ENCODE measurements around the gene ANXA1. TPM values are rescaled to one million over a fixed set of nuclear protein-coding genes. Genes with fewer than 3 reads are reported as not detected.
A peak's percentile ranks its signal among the peaks of the same experiment; 100 is the strongest.

ANXA1 gene
- total RNA-seq, 2 donors from 2014 or later, result 0.82 to 8.9 TPM

DNA sequence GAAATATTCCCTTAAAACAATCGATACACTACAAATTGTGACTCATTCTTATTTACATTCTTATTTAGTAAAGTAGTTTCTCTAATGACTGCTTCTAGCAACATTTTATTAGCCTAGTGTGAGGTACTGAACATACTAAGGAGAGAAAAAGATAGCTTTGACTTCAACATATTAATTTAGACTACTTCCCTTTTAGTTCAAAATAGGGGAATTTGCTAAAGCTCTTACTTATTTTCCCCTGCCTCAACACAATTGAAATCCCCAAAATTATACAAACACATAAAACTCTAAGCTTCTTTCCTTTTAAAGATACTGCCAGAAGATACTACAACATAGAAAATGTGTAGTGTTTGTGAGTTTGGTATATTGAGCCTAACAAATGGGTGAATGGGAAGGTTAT, 55.2 kb downstream of the ANXA1 start:
- Mint-ChIP-seq H3K27me3 (ENCODE audit: insufficient read depth) (no peaks in the 10 kb centered on the region), H3K36me3 (ENCODE audit: low read depth) (no peaks in the 10 kb centered on the region), H3K4me3 (no peak overlapping the region), H3K9me3 (no peaks in the 10 kb centered on the region), H3K27ac (no peak overlapping the region), H3K4me1 (peaks cover 2% of the 10 kb centered on the region)
- Histone ChIP-seq H3K27me3 (ENCODE audit: control insufficient read depth, insufficient read depth, low read length, poor library complexity, severe bottlenecking) (no peaks in the 10 kb centered on the region), H3K9ac (ENCODE audit: extremely low read depth, low read length, poor library complexity, severe bottlenecking) (no peak overlapping the region), H3K4me3 (ENCODE audit: low read length) (no peak overlapping the region), H3K9me3 (ENCODE audit: control insufficient read depth, low read length) (no peaks in the 10 kb centered on the region), H3K36me3 (ENCODE audit: control insufficient read depth, insufficient read depth, low read length) (no peaks in the 10 kb centered on the region), H3K27ac (ENCODE audit: low read depth, low read length) (no peak overlapping the region), H3K4me1 (ENCODE audit: control insufficient read depth, insufficient read depth, low read length) (no peaks in the 10 kb centered on the region)
- DNase-seq, result no peak
- TF ChIP-seq, protein P1, sequence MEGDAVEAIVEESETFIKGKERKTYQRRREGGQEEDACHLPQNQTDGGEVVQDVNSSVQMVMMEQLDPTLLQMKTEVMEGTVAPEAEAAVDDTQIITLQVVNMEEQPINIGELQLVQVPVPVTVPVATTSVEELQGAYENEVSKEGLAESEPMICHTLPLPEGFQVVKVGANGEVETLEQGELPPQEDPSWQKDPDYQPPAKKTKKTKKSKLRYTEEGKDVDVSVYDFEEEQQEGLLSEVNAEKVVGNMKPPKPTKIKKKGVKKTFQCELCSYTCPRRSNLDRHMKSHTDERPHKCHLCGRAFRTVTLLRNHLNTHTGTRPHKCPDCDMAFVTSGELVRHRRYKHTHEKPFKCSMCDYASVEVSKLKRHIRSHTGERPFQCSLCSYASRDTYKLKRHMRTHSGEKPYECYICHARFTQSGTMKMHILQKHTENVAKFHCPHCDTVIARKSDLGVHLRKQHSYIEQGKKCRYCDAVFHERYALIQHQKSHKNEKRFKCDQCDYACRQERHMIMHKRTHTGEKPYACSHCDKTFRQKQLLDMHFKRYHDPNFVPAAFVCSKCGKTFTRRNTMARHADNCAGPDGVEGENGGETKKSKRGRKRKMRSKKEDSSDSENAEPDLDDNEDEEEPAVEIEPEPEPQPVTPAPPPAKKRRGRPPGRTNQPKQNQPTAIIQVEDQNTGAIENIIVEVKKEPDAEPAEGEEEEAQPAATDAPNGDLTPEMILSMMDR (conservative IDR thresholded peaks at IDR 0.05), result no peak
- WGBS, 2 experiments (ENCODE audit: insufficient coverage in 1 of 2, insufficient read length in 1 of 2), result no CpG with 5 or more reads among the region's 1 CpG

DNA sequence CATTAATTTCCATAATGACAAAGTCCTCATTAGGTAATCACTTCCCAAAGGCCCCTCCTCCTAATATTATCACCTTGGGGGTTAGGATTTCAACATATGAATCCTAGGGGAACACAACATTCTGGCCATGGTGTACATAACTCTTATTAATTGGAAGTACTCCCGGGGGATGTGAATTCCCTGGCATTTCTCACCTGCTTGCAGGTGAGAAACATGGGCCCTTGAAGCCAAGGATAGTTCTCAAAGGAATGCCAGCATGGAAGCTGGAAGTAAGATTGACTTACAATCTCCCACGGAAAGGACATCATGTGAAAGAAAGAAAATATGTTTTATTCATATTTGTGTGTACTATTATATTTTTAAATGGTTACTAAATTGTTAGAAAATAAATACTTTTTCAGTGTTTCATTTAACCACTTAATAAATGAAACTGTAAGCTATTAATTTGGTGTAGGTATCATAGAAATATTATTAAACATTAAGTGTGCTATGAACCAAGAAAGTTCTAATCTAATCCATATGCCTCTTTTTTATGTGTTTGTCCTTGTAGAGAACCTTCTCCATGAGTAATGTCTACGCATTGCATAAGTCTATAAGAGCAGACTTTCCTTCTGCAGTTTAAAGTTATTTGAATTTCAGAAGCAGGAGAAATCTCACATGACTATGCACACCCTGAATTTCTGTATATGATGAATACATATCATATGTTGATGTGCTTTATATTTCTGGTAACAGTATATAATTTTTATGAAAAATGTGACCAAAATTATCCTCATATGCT, 59.4 kb downstream of the ANXA1 start:
- 44 to 61% methylated on average over 2 to 3 of the region's 3 CpGs for WGBS, 2 experiments (ENCODE audit: insufficient coverage in 1 of 2, insufficient read length in 1 of 2)
- Histone ChIP-seq H3K4me1 (ENCODE audit: control insufficient read depth, insufficient read depth, low read length) (no peaks in the 10 kb centered on the region), H3K36me3 (ENCODE audit: control insufficient read depth, insufficient read depth, low read length) (no peaks in the 10 kb centered on the region), H3K9ac (ENCODE audit: extremely low read depth, low read length, poor library complexity, severe bottlenecking) (no peak overlapping the region), H3K27ac (ENCODE audit: low read depth, low read length) (no peak overlapping the region), H3K27me3 (ENCODE audit: control insufficient read depth, insufficient read depth, low read length, poor library complexity, severe bottlenecking) (no peaks in the 10 kb centered on the region), H3K9me3 (ENCODE audit: control insufficient read depth, low read length) (no peaks in the 10 kb centered on the region), H3K4me3 (ENCODE audit: low read length) (no peak overlapping the region)
- H3K9me3 Mint-ChIP-seq, result no peaks in the 10 kb centered on the region
- TF ChIP-seq, protein P1 (conservative IDR thresholded peaks at IDR 0.05), result no peak
- H3K4me1 Mint-ChIP-seq, result peaks cover 19% of the 10 kb centered on the region
- no peaks in the 10 kb centered on the region for H3K27me3 Mint-ChIP-seq (ENCODE audit: insufficient read depth)
- H3K27ac Mint-ChIP-seq, result no peak overlapping the region
- DNase-seq, result peak; percentile 66
- no peaks in the 10 kb centered on the region for H3K36me3 Mint-ChIP-seq (ENCODE audit: low read depth)
- H3K4me3 Mint-ChIP-seq, result no peak overlapping the region

- H3K36me3 Mint-ChIP-seq (ENCODE audit: low read depth), result peaks cover 4% of the 10 kb centered on the region
- H3K27ac Mint-ChIP-seq, result no peak overlapping the region
- Histone ChIP-seq H3K4me3 (ENCODE audit: low read length) (no peak overlapping the region), H3K4me1 (ENCODE audit: control insufficient read depth, insufficient read depth, low read length) (no peaks in the 10 kb centered on the region), H3K9me3 (ENCODE audit: control insufficient read depth, low read length) (peaks cover 2% of the 10 kb centered on the region), H3K27me3 (ENCODE audit: control insufficient read depth, insufficient read depth, low read length, poor library complexity, severe bottlenecking) (no peaks in the 10 kb centered on the region), H3K36me3 (ENCODE audit: control insufficient read depth, insufficient read depth, low read length) (no peaks in the 10 kb centered on the region), H3K27ac (ENCODE audit: low read depth, low read length) (no peak overlapping the region), H3K9ac (ENCODE audit: extremely low read depth, low read length, poor library complexity, severe bottlenecking) (no peak overlapping the region)
- H3K9me3 Mint-ChIP-seq, result peaks cover 9% of the 10 kb centered on the region
- TF ChIP-seq, protein P1 (conservative IDR thresholded peaks at IDR 0.05), result no peak
- WGBS, 2 experiments (ENCODE audit: insufficient coverage in 1 of 2, insufficient read length in 1 of 2), result 85% methylated on average over 2 of the region's 2 CpGs; no CpG with 5 or more reads in 1 of the 2 experiments
- peaks cover 19% of the 10 kb centered on the region for H3K4me1 Mint-ChIP-seq
- H3K27me3 Mint-ChIP-seq (ENCODE audit: insufficient read depth), result no peaks in the 10 kb centered on the region
- H3K4me3 Mint-ChIP-seq, result no peak overlapping the region
- DNase-seq, result no peak
These were observed 61.6 kb downstream of the ANXA1 start for GRCh38 chr9:73213300-73213699.

Measured in endodermal cell (in vitro differentiated cells).